ENCODE measurements around the gene GRAMD1C. TPM values are rescaled to one million over a fixed set of nuclear protein-coding genes. Genes with fewer than 3 reads are reported as not detected.

GRAMD1C gene
- total RNA-seq, 1 donor from 2014 or later: 8.6 TPM

- TF ChIP-seq, protein P1, sequence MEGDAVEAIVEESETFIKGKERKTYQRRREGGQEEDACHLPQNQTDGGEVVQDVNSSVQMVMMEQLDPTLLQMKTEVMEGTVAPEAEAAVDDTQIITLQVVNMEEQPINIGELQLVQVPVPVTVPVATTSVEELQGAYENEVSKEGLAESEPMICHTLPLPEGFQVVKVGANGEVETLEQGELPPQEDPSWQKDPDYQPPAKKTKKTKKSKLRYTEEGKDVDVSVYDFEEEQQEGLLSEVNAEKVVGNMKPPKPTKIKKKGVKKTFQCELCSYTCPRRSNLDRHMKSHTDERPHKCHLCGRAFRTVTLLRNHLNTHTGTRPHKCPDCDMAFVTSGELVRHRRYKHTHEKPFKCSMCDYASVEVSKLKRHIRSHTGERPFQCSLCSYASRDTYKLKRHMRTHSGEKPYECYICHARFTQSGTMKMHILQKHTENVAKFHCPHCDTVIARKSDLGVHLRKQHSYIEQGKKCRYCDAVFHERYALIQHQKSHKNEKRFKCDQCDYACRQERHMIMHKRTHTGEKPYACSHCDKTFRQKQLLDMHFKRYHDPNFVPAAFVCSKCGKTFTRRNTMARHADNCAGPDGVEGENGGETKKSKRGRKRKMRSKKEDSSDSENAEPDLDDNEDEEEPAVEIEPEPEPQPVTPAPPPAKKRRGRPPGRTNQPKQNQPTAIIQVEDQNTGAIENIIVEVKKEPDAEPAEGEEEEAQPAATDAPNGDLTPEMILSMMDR (conservative IDR thresholded peaks at IDR 0.05; ENCODE audit: low read depth, low read length): no peak
- H3K4me3 ChIP-seq (ENCODE audit: low read depth, low read length): no peak overlapping the region
- no peak for DNase-seq (ENCODE audit: low read depth)
Observed at GRCh38 chr3:113812854-113813253, 25.7 kb upstream of the GRAMD1C start.

DNA sequence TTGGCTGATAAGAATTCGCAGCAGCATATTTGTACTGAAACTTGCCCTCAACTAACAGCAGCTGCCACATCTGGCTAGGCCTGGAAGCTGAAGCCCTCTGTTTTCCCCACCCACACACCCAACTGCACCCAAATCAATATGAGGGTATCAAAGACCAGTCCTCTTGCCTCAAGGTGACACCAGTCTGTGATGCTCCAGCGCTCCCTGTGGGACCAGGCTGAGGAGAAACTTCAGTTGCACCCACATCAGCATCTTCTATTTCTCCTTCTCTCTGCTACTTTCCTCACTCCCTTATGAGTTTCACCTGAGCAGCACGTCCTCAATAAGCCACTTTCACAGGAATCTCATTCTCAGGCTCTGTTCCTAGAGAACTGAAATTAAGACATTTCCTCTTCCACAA is 18.7 kb upstream of the GRAMD1C start:
- no peak for DNase-seq (ENCODE audit: low read depth)
- TF ChIP-seq, protein P1 (conservative IDR thresholded peaks at IDR 0.05; ENCODE audit: low read depth, low read length): no peak

GRCh38 chr3:113825090-113825489 is 13.5 kb upstream of the GRAMD1C start:
- TF ChIP-seq, protein P1 (conservative IDR thresholded peaks at IDR 0.05; ENCODE audit: low read depth, low read length): peak; percentile 42
- peak; percentile 68 for DNase-seq (ENCODE audit: low read depth)
- no peak overlapping the region for H3K4me3 ChIP-seq (ENCODE audit: low read depth, low read length)

More for the DNA sequence above, 18.7 kb upstream of the GRAMD1C start:
- no peak overlapping the region for H3K4me3 ChIP-seq (ENCODE audit: low read depth, low read length)

GRCh38 chr3:113828600-113828999 is 10.0 kb upstream of the GRAMD1C start:
- no peak overlapping the region for H3K4me3 ChIP-seq (ENCODE audit: low read depth, low read length)
- TF ChIP-seq, protein P1 (conservative IDR thresholded peaks at IDR 0.05; ENCODE audit: low read depth, low read length): no peak
- no peak for DNase-seq (ENCODE audit: low read depth)

- TF ChIP-seq, protein P1 (conservative IDR thresholded peaks at IDR 0.05; ENCODE audit: low read depth, low read length): no peak
- no peak overlapping the region for H3K4me3 ChIP-seq (ENCODE audit: low read depth, low read length)
- DNase-seq (ENCODE audit: low read depth): no peak
Observed at GRCh38 chr3:113829576-113830354, 8.8 kb upstream of the GRAMD1C start.

GRCh38 chr3:113831103-113831355 is 7.6 kb upstream of the GRAMD1C start:
- TF ChIP-seq, protein P1 (conservative IDR thresholded peaks at IDR 0.05; ENCODE audit: low read depth, low read length): no peak
- H3K4me3 ChIP-seq (ENCODE audit: low read depth, low read length): no peak overlapping the region
- no peak for DNase-seq (ENCODE audit: low read depth)
